Thyroid gland (tissue), 4 donors: ENCODE results near the gene MYO18A.

Experiments used
- POLR2A ChIP-seq, 2 donors: fragments of 450-650 bp; IDR thresholded peaks; one replicate each; pipeline ENCODE4 v1.6.1; 2017; ENCODE audit warnings: antibody characterized with exemption in 2 of 2, mild to moderate bottlenecking in 2 of 2, moderate library complexity in 1 of 2
- TF ChIP-seq, protein P1 (sequence below), 6 experiments: fragments of 200-600 bp in 3 of 6; fragments of 450-650 bp in 3 of 6; sonication (generic) in 3 of 6; IDR thresholded peaks; one replicate each; pipeline ENCODE4 v1.5.1; 2016 to 2019; ENCODE audit warnings: antibody characterized with exemption in 6 of 6, mild to moderate bottlenecking in 2 of 6, inconsistent platforms in 1 of 6, moderate library complexity in 1 of 6

DNA sequence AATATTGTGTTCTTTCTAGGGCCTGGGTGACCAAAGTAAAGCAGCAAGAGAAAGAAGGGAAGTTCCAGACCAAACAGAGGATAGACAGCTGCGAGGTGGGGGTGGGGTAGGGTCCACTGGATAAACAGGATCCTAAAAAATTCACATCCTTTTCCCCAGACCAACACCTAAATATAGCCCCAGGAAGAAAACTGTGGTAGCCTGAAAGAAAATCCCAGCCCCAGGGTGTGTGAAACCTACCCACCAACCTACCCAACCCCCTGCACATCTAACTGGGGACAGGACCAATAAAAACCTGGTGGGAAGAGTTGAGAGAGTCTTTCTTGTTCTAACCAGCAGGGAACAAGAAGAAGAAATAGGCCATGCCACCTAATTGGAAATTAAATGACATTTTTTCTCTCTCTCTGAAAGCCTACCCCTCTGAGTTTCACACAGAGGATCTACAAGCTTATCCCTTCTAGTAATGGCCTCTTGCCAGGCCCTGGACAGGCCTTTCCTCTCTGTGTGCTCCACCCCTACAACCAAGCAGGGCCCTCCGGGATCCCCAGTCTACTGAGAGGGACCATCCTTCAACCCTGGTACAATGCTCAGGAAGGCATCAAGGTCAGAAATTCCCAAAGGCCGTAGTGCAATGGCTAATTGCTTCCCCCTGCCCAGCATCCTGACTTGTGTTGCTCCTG, 12.0 kb downstream of the MYO18A start:
- TF ChIP-seq, protein P1, sequence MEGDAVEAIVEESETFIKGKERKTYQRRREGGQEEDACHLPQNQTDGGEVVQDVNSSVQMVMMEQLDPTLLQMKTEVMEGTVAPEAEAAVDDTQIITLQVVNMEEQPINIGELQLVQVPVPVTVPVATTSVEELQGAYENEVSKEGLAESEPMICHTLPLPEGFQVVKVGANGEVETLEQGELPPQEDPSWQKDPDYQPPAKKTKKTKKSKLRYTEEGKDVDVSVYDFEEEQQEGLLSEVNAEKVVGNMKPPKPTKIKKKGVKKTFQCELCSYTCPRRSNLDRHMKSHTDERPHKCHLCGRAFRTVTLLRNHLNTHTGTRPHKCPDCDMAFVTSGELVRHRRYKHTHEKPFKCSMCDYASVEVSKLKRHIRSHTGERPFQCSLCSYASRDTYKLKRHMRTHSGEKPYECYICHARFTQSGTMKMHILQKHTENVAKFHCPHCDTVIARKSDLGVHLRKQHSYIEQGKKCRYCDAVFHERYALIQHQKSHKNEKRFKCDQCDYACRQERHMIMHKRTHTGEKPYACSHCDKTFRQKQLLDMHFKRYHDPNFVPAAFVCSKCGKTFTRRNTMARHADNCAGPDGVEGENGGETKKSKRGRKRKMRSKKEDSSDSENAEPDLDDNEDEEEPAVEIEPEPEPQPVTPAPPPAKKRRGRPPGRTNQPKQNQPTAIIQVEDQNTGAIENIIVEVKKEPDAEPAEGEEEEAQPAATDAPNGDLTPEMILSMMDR (IDR thresholded peaks at IDR 0.05) = no peak
- TF ChIP-seq POLR2A (IDR thresholded peaks at IDR 0.05) = no peak
